Hematopoietic multipotent progenitor cell treated with erythropoietin and hydrocortisone succinate and interleukin-3 and kit ligand, for 8 days (in vitro differentiated cells): ENCODE data around the gene SOBP.

ENCODE experiments used
- DNase-seq: peaks from one replicate; pipeline ENCODE4 v3.0.0-alpha.2; 2015

Gene SOBP

DNA sequence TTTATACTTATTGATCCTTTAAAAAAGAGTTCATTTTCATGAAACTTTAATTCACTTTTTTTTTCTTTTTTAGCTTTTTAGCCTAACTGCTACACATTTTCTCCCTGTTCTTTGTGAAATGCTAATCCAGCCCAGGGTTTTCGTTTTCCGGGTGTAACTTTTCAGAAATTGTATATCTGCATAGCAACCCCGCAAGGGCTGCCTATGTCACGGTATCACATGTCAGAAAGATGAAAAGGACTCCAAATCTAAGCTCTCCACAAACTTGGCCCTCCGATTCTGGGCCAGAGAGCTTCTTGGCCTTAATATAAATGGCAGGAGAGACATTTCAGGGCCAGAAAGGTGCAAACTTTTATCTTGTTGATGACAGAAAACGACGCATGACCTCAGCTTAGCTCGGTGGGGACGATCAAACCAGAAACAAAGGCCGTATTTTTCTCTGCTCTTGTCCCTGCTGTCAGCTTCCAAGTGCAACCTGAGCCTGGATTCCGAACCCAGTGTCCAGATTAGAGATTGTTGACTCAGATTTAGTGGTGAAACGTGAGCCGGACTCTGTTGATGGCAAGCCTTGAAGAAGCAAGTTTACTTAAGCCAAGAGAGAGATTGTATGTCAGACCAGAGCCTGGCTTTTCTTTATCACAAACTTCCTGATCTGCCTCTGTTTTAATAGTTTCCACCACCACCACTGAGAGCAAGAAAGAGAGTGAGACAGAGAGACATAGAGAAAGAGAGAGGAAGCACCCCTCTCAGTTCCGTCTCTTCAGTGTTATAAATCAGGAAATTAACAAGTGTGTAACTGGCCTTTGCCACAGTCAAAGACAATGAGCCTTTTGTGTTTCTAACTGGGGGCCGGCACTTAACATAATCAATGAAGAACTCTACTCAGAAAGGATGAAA lies 176.4 kb downstream of the SOBP start:
- no peak for DNase-seq

DNA sequence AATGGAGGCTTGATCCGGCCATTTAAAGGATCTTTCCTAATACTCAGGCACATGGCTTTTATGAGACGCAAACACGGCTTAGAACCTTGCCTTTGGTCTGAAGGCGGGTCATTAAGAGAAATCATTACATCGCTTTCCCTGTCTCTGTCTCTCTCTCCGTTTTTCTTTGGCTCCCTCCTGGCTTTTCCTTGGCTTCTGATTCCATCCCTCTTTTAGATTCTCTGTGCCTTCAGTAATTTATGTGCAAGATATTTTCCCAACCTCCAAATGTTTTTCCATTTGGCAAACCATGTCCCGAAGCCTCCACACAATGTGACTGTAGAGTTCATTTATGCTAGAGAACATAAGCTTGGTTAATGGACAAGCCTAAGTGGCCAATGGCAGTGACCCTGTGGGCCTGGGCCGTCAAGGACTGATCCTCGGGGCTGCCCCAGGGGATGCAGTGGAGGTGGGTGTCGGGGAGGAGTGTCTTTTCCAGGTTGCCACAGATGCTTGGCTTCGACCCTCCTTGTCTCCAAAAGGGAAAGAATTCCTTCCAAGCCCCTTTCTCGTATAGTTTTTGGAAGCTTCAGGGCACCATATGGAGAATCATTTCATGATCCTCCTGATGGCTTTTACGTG lies 177.2 kb downstream of the SOBP start:
- DNase-seq: no peak

DNA sequence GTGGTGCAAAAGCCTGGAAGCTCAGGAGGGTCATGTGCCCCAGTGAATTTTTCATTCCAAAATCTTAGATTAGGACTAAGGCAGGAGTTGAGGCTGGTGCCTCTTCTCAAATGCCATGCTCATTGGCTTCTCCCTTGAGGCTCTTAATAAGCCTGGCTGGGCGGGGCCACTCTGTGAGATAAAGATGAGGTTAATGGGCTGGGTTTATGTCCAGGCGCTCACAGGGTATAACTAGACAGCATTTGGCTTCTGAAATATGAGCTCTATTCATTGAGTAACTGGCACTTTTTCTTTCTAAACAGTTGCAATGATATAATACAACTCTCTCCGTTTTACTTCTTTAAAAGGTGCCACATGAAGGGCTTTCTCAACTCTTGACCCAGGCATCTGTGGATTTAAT lies 177.9 kb downstream of the SOBP start:
- peak; percentile 58 for DNase-seq

DNA sequence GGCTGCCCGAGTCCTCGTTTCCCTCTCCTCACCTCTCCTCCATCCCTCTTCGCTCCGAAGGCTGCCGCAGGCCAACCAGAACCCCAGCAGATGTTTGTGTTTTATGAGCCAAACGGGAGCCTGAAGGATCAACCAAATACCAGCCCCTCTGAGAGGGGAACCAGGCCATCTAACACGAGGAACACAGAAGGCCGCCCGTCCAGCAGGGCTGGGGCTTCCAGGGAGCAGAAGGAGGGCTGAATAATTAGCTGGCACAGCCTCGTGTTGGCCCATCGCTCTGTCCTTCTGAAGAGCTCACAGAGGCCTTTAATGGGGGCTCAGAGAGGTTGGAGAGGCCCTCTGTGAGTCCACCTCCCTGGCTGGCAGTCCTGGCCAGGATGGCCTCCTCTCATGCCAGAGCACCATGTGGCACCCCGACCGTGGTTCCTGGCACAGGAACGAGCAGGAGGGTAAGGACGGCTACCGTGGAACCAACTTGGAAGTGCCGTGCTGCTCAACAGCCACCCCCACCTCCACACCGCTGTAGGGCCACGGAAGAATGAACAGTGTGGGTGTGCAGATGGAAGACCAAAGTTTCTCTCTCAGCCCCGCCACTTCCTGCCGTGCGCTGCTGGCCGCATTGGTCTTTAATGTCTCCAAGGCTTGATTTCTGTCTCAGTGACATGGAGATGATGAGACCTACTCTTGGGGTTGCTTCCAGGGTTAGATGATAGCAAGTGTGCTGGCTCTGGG lies 179.0 kb downstream of the SOBP start:
- DNase-seq: no peak

DNA sequence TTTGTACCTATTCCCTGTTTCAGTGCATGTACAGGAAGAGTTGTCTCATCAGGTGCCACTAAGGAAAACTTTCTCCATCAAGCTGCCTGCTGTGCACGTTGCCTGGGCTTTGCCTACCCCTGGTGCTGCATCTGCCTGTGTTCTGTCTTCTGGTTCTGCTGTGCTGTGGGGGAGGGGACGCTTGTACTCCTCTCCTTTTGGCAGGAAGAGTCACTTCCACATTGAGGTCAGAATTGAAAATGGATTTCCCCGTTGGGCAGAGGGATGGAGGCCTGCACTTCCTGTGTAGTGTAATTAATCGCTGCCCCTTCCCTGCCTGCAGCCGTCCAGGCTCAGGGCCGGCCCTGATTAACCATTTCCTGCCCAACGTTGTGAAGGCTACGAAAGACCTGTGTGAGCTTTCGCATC lies 180.9 kb downstream of the SOBP start:
- peak; percentile 6 for DNase-seq

DNA sequence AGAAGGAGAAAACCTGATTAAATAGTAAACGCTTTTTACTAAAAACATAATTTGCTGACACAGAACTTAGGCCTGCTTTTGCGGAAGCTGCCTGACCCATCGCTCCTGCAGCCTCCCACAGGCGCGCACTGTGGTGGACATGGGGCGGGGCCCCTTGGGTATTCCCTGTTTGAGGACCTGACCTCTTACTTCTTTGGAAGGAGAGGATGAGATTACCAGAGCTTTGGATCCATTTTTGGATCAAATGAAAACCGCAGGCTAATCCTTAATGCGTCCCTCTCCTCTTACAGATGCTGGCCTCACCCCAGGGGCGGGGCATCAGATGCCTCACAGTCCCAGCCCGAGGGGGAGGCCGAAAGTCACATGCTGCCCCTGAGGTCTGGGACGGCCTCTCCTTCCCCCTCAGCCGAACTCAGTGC lies 183.2 kb downstream of the SOBP start:
- DNase-seq: no peak

DNA sequence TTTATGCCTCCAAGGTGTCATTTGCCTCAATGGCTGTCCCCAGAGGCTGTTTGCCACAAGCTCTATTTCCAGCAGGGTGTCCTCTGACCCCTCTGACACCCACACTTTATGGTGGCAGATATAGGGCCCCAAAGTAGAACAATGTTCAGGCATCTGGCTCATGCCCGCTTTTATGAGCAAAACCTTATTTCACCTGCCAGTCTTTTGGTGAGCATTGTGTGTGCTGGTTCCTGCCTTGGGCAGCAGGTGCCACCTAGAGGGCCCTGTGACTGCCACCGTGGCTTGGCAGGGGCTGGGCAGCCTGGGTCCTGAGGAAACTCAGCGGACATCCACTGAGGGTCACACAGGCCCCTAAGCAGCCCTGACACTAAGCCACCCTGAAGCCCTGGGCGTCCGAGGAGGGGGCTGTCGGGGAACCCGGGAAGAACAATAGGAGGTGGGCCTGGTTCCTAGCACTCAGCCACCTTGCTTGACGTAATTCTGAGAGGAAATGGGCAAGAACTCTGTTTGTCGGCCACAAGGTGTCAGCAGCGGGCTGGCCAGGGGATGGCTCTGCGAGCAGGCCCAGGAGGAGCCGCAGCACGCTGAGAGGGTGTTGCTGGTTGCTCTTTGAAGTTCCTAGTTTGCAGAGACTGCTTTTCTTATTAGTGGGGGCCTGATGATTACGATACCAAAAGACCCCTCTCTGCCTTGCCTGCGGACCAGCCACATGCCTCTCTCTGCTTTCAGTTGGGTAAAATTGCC lies 185.2 kb downstream of the SOBP start:
- DNase-seq: peak; percentile 79

DNA sequence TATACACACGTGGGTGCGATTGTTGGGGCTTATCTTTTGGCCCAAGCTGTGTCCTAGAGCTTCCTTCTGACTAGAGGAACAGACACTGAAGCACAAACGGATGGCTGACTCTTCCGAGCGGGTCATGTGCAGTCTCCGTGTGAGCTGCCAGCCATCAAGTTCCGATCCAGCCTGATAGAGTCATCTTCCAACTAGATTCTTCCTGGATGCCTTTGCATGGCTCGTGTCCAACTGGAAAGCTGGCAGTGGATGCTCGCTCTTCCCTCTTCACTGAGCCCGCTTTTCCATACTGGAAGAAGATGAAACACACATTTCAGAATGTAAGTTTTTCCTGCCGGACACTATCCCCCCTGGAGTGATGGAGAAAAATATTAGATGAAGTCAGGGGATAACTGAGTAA lies 186.1 kb downstream of the SOBP start:
- DNase-seq: no peak

DNA sequence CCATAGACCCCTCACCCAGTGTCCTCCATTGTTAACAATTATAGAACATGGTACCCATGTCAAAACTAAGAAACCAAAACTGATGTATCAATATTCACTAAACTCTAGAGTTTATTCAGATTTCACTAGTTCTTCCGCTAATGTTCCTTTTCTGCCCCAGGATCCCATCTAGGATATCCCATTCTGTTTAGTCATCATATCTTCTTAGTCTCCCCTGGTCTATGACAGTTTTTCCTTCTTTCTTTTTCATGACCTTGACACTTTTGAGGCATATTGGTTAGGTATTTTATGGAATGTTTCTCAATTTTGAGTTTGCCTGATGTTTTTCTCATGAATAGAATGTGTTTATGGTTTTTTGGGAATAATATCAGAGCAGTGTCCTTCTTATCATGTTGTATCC lies 187.5 kb downstream of the SOBP start:
- DNase-seq: no peak

DNA sequence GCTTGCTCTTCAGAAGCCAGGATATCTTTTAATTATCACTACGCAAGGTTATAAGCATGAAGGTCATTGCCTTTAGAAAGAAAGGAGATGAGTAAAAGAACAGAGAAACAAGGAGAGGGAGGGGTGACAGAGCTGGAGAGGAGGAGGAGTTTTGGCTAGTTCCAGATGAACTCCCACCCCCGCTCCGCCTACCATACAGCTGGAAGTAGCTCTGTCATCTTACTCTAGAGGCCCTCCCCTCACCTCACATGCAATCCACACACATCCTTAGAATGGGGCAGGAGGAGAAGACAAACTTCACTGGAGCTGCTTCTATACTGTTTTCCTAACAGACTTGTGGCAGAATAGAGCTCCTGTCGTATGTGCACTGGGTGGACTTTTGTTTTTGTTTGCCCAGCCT lies 189.5 kb downstream of the SOBP start:
- no peak for DNase-seq

DNA sequence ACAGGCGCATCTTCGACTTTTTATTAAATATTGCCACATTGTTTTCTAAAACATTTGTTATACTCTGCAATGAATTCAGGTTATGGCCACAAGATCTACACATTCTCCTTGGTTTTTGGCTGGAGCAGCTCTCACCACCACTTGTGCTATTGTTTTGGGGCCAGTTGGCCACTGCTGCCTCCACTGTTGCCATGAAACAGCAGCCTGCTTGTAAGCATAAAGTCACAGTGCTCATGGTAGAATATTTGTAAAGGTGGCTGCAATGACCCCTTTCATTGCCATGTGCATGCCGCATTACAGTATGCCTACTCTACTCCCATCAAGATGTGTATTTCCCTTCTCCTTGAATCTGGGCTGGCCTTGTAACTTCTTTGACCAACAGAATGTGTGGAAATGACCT lies 192.8 kb downstream of the SOBP start:
- DNase-seq: no peak

DNA sequence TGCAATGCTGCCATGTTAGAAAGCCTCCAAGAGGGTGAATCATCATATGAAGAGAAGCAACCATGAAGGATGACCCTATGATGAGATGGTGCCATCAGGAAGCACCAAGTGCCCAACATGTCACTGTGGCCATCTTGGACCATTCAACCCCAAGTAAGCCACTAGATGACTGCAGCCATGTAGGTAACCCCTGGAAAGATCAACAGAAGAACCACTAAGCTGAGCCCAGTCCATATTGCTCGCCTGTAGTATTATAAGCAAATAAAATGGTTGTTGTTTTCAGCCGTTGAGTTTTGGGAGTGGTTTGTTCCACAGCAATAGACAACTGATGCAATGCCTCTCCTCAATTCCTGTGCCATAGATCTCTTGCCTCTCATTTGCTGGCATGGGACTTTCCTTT lies 193.3 kb downstream of the SOBP start:
- DNase-seq: no peak

DNA sequence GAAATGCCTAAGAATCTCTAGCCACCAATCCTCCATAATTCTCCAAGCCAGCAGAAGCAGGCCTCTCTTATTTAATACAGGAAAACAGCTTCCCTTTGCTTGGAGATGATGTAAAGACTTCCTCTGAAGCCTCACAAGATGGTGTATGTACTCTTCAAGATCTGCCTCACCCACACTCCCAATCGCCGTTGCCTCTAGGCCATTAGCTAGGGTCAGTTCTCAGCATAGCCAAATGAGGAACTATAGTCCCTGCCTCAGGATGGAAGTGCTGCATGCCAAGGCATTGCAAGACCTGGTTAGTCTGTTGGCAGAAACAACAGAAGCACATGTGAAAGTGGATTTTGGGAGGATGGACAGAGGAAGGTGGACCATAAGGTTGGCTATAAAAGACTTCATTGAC lies 195.1 kb downstream of the SOBP start:
- no peak for DNase-seq

DNA sequence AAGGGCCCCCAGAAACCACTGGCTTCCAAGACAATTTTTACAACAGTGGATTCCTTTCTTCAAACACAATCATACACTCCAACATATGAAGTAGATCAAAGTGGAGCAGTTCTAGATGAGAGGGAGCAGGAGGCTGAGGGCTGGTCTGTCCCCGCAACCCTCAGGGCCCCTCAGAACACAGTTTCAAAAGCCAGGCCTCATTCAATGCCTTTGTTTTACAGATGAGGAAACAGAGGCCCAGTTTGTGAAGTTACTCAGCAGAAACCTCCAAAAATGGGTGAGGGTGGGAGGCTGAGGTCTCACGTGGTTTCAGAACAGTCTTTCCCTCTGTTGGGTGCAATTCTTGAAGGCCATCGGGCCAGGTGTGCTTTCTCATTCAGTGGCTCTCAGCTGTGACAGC lies 199.3 kb downstream of the SOBP start:
- no peak for DNase-seq

DNA sequence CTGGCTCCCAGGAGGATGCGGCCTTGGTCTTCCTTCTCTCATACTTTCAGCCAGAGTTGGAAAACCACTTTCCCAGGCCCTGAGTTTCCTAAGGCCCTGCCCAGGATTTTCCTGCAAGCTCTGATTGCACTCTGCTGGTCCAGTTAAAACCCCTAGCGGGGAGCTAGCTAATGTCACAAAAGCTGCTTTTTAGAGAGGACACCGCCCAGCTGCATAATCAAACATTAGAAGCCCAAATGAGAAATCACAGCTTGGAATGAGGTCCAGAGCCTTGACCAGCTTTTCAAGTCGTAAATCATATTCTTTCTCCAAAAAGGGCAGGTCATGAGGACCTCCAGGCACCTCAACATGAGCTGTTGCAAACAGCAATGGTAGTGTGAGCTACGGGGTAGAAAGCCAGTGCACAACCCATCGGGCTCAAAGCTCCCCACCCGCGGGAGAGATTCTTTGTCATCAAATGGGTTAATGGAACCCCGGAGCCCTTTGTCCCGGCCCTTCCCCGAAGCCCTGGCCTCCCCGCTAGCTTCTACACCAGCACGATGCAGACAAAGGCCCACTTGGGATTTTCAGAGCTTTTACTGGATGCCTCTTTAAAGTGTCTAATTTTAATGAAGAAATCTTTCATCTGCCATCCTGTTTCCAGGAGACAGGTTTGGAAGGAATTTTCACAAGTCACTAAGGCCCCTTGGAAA lies 200.2 kb downstream of the SOBP start:
- no peak for DNase-seq

DNA sequence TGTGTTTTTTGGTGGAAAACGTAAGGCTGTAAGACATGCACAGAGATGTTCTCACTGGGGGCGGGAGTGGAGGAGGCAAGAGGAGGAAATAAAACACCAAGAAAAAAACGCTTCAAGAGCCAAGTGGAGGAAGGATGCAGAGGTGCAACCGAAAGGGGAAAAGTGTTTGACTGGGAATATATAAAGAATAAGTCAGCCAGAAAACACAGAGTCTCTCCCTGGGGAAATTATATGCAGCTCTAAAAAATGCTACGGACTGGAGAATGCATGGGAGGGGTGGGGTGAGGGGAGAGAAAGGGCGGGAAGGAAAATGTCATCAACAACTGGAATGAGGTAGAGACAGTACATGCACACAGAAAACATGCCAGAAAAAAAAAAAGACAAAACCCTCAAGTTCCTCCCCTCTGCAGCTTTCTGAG lies 200.7 kb downstream of the SOBP start:
- DNase-seq: no peak

DNA sequence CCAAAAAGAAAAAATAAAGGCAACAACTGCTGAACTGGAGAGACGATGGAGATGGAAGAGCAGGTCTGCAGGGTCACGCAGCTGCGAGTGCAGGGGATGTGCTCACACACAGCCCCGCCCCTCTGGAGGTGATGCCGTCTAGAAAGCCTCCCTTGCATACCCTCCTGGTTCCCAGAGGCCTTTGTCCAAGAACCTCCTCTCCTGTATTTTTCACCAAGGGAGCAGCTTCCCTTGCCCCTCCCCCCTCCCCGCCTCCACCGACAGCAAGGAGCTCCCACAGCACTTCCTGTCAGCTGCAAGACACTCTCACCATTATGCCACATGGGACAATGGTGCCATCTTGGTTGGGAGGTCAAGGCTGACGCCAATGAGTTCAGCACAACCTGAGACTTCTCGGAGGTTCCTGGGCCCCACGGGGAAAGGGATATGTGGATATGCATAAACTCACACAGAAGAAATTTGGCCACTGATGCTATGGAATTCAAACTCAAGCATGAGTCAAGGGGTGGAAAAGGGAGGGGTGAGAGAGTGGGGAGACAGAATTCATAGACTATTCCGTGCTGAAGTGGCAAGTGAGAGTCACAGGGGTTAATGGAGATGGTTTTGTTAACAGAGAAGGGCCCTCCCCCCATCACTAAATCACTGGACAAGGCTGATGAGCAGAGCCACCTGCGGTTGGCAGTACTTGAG lies 201.3 kb downstream of the SOBP start:
- DNase-seq: no peak

DNA sequence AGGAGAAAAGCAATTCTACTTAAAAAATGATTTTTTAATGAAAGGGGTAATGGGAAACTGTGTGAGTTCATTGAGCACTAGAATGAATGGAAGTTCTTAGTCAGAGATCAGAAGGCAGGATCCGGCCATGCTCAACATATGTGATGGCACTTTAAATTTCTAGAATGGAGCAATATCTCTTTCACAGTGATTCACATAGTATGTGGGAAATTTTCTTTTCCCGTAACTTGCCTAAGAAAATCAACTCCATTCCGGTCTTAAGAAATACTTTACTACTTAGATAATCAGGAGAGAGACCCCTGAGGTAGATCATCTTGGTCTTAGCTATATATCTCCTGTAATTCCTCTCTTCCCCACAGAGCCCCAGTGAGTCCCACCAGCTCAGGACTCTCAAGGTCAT lies 202.4 kb downstream of the SOBP start:
- DNase-seq: no peak

DNA sequence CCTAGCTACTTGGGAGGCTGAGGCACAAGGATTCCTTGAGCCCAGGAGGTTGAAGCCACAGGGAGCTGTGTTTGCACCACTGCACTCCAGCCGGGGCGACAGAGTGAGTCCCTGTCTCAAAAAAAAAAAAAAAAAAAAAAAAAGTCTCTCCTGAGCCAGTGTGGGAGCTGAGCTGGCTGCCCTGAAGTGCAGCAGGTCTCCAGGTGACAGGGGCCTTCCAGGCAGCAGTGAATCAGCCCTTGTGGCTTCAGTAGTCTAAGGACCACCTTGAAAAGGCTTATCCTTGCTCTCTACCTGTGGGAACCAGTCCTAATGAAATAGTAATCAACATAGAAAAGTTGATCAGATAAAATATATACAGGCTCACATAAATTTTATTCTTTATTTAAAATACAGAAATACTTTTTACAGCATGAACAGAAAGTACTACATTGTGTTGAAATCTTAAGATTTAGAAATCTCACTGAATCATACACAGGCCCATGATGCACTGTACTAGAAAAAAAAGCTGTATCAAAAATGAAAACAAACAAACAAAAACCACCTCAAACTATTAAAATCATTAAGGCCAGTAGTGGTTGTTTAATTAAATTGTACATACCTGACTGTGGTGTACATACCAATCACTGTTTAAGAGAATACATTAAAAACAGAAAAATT lies 205.3 kb downstream of the SOBP start:
- no peak for DNase-seq

DNA sequence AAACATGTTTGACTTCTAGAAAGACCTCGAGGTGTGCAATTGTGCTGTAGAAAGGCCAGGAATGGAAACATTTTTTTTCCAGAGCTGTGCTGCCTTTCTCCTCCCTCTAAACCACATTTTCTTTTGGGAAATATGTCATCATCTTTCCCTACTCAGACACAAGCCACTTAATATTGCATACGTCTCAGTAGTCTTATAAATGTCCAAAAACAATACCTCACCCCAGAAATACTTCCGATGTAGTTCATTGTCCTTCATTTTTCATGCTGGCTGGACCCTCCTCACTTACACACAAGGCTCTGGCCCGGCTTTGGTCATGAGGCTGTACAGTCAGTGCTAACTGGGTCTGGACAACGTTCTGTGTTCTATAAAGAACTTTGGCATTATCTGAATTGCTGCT lies 207.8 kb downstream of the SOBP start:
- DNase-seq: no peak

DNA sequence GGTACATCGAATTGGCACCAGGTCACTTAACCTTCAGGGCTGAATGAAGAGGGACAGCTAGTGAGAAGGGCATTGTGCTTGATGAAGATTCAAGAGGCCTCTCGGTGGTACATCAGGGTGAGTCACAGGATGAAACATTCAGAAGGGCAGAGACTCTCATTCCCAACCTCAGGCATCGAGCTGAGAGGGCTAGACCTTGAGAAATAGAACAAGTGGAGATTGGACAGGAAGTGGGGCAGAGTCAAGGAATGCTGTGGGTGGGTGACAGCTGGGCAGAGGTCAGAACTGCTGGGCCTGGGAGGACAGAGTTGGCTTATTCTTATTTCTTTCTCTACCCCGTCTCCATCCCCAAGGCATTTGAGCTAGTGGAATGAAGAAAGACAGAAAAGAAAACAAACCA lies 208.2 kb downstream of the SOBP start:
- DNase-seq: no peak
